Heart left ventricle (tissue), 13 donors: ENCODE results near the gene BAZ2A.

Experiments
- CTCF ChIP-seq, 12 donors: fragments of 200-600 bp; sonication (generic) in 4 of 12; IDR thresholded peaks; one replicate each; pipeline versions ENCODE4 v1.5.0 to v1.8.0; 2018 to 2022; ENCODE audit warnings: antibody characterized with exemption in 12 of 12, mild to moderate bottlenecking in 5 of 12
- POLR2A ChIP-seq, 2 donors: fragments of 450-650 bp; IDR thresholded peaks; one replicate each; pipeline ENCODE4 v1.6.1; 2017; ENCODE audit warnings: antibody characterized with exemption in 2 of 2, mild to moderate bottlenecking in 2 of 2, moderate library complexity in 2 of 2
- donor health status: ischemic (EF 13 %, LVEDD 7.1; RV severe dilation, severe dysfunction).
- donor health status: DM: no; HTN: yes; CAD: no.
- donor health status: DM: no; HTN: no; CAD: no.
- donor health status: ischemic (EF 25% LVEDD 6.9; RV normal size, moderate dysfunction).
- donor health status: ischemic (EF 25% LVEDD 5.7; RV mildly dilated, moderate dysfunction).
- donor health status: ischemic (EF 35%, LVEDD 5.7; RV mildly dilated, moderate dysfunction).
- donor health status: nonischemic (EF 11% LVEDD 7.7; RV severe dilation, severe dysfunction).
- donor health status: DM: yes; HTN: yes; CAD: no.
- donor health status: PGD.
- donor health status: ischemic (EF 29% LVEDD 5.4; RV normal size, mild dysfunction).
- donor health status: nonischemic (EF 23%, LVEDD 6.1; RV moderate dilation, normal function).

GRCh38 chr12:56657416-56658379, 27.6 kb upstream of the BAZ2A start:
- no peak for TF ChIP-seq CTCF (IDR thresholded peaks at IDR 0.05)
- TF ChIP-seq POLR2A (IDR thresholded peaks at IDR 0.05) = no peak
